A673 (cell line): ENCODE measurements around the gene HMGCS2. TPM values are rescaled to one million over a fixed set of nuclear protein-coding genes. Genes with fewer than 3 reads are reported as not detected.
"Not testable (repeated sequence)": the region's sequence is repeated elsewhere in the genome, so short reads cannot be mapped to it uniquely, and the experiment has no call there.

ENCODE experiments used
- BruUV-seq: library from RNA; stranded (reverse); fragments of 400-500 nt; replicated peaks from 2 replicates; lab custom pipeline; 2021; lab: Mats Ljungman, UMichigan
- CTCF ChIA-PET: fragments of 300-600 bp; sonication (Branson Sonifier 250); formaldehyde crosslinking; loops from one replicate; lab custom pipeline; 2022; ENCODE audit warnings: antibody characterized with exemption; lab: Charles Lee
- POLR2A ChIA-PET: fragments of 300-600 bp; sonication (Branson Sonifier 250); formaldehyde crosslinking; loops from one replicate; lab custom pipeline; 2022; ENCODE audit warnings: antibody characterized with exemption; ENCODE audit not compliant: low non-redundant PET; lab: Charles Lee
- DNase-seq: peaks from one replicate; pipeline ENCODE4 v3.0.0-alpha.2; 2015; ENCODE audit warnings: low spot score
- H3K27ac ChIP-seq: fragments of 200-600 bp; sonication (generic); 2 replicates; pipeline ENCODE4 v1.5.1; 2016; ENCODE audit warnings: mixed run types, low read depth, mild to moderate bottlenecking, mixed read lengths, antibody characterized with exemption, low read length; ENCODE audit not compliant: poor library complexity, severe bottlenecking
- H3K27me3 ChIP-seq: fragments of 200-600 bp; sonication (generic); replicated peaks from 2 replicates; pipeline ENCODE4 v1.6.1; 2017; ENCODE audit warnings: mixed run types, low read depth, mild to moderate bottlenecking, mixed read lengths, antibody characterized with exemption, low read length; ENCODE audit not compliant: insufficient read depth, poor library complexity
- H3K36me3 ChIP-seq: fragments of 200-600 bp; sonication (generic); 2 replicates; pipeline ENCODE4 v1.6.1; 2016; ENCODE audit warnings: mixed run types, mild to moderate bottlenecking, mixed read lengths, antibody characterized with exemption, low read length; ENCODE audit not compliant: insufficient read depth, poor library complexity, severe bottlenecking
- H3K4me1 ChIP-seq: fragments of 200-600 bp; sonication (generic); 2 replicates; pipeline ENCODE4 v1.6.1; 2017; ENCODE audit warnings: mixed run types, mild to moderate bottlenecking, mixed read lengths, antibody characterized with exemption, low read length; ENCODE audit not compliant: insufficient read depth, poor library complexity, severe bottlenecking
- H3K4me3 ChIP-seq: fragments of 200-600 bp; sonication (generic); 2 replicates; pipeline ENCODE4 v1.5.1; 2016; ENCODE audit warnings: low read depth, mixed run types, mild to moderate bottlenecking, mixed read lengths, low read length; ENCODE audit not compliant: poor library complexity, severe bottlenecking
- H3K9me3 ChIP-seq: fragments of 200-600 bp; sonication (generic); 2 replicates; pipeline ENCODE4 v1.6.1; 2016; ENCODE audit warnings: mixed run types, low read depth, mild to moderate bottlenecking, mixed read lengths, antibody characterized with exemption, low read length; ENCODE audit not compliant: poor library complexity, severe bottlenecking
- EZH2 ChIP-seq: fragments of 200-600 bp; sonication (generic); IDR thresholded peaks from 2 replicates; pipeline ENCODE4 v1.6.1; 2017; ENCODE audit warnings: borderline replicate concordance, low read depth, mild to moderate bottlenecking, mixed read lengths, antibody characterized with exemption, low read length; ENCODE audit not compliant: poor library complexity, severe bottlenecking
- intact Hi-C: fragments of 100-400 bp; cut with micrococcal nuclease; formaldehyde crosslinking; loops from one replicate; pipeline ENCODE4 v1.10.0; 2022; ENCODE audit not compliant: unreplicated experiment
- total RNA-seq: library from RNA; stranded (reverse); gene quantifications from 2 replicates; pipeline ENCODE4 v1.2.3, GENCODE V29; 2021
- TF ChIP-seq, protein P1 (sequence below): fragments of 300-800, 200-600 bp; sonication (generic); conservative IDR thresholded peaks from 2 replicates; pipeline ENCODE4 v1.5.1; 2017; ENCODE audit warnings: low read depth, mild to moderate bottlenecking, antibody characterized with exemption, low read length, moderate library complexity, mixed read lengths

HMGCS2 gene
- total RNA-seq, 1 experiment from 2014 or later = not detected

DNA sequence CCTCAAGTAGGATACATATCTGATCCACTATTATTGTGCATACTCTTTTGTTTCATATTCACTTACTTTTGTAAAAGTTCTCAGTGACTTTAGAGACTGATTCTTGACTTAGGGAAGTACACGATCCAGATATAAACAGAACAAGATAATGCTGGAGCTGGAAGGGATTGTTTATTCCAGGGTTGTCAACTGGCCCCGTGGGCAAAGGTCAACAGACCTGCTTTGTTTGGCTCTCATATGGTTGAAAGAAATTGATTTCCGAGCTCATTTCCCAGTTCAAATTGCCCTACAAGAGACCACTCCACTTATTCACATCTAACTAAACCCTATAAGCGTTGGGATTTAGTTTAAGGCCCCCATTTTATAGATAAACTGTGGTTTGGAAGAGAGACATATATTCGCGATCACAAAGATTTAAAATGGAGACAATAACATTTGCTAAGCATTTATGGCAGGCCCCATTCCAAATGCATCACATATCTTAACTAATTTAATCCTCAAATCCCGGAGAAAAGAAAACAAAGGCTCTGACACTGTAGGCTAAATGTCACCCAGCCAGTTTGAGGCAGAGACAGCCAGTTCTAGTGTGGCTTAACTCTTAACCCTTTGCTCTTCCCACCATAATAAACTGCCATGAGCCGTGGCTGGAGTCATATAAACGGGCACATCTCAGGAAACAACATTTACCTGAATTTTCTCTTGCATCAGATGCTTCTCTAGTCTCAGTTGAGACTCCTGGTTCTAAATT lies 21.9 kb upstream of the HMGCS2 start:
- TF ChIP-seq EZH2 = no peak
- TF ChIP-seq, protein P1, sequence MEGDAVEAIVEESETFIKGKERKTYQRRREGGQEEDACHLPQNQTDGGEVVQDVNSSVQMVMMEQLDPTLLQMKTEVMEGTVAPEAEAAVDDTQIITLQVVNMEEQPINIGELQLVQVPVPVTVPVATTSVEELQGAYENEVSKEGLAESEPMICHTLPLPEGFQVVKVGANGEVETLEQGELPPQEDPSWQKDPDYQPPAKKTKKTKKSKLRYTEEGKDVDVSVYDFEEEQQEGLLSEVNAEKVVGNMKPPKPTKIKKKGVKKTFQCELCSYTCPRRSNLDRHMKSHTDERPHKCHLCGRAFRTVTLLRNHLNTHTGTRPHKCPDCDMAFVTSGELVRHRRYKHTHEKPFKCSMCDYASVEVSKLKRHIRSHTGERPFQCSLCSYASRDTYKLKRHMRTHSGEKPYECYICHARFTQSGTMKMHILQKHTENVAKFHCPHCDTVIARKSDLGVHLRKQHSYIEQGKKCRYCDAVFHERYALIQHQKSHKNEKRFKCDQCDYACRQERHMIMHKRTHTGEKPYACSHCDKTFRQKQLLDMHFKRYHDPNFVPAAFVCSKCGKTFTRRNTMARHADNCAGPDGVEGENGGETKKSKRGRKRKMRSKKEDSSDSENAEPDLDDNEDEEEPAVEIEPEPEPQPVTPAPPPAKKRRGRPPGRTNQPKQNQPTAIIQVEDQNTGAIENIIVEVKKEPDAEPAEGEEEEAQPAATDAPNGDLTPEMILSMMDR = no peak
- Histone ChIP-seq H3K9me3 (no peaks in the 10 kb centered on the region), H3K27ac (no peak overlapping the region), H3K4me1 (no peaks in the 10 kb centered on the region), H3K36me3 (no peaks in the 10 kb centered on the region), H3K4me3 (no peak overlapping the region), H3K27me3 (peaks cover 4% of the 10 kb centered on the region)
- ChIA-PET POLR2A (no interaction called here), CTCF (no interaction called here)
- intact Hi-C loops = no loop called here
- no peak for DNase-seq
- BruUV-seq = no TSS peak

DNA sequence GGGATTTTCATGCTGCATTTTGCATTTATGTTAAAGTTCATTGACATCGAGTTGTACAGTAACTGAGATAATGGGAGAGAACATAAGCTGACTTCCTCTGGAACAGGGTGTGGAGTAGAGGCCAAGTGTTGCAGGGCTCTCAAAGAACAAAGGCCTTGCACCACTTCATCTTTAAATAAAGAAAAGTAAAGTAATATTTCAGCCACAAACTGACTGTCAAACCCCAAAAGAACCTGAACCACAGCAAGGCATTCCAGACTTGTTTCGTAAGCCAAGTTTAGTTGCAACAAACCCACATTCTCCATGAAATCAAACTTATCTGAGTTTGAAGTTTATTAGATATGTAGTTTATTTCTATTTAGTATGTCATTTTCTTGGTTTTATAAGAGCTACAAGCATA lies 19.1 kb upstream of the HMGCS2 start:
- intact Hi-C loops = loop anchor here (2.0 kb wide), 1 partner anchor 15 kb away; no protein-coding TSS in a partner anchor
- H3K4me1 ChIP-seq = no peaks in the 10 kb centered on the region

DNA sequence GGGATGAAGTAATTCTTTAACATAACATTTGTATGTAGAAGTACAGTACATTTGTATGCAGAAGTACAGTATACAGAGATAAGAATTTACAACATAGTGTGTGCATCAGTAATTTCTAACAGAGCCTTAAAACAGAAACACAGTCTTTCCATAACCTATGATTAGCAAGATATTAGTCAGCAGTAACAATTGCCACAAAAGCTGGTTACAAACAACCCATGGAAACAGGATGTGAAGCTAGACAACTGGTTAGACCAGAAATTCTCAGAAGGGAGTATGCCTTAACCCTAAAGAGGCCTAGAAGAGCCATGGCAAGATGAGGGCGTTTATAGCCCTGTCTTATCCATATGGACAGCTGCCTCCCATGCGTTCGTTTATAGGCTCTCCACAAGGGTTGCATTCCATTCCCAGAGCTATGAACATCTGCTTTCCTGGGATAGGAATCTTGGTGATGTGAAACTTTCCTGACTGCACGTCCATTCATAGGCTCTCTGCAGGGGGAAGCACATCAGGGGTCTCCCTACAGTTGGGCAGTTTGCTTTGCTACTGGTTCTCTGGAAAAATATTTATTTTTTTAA lies 17.9 kb upstream of the HMGCS2 start:
- DNase-seq, H3K27ac ChIP-seq, POLR2A ChIA-PET, H3K4me3 ChIP-seq, intact Hi-C loops, H3K36me3 ChIP-seq, CTCF ChIA-PET, H3K27me3 ChIP-seq, H3K4me1 ChIP-seq, BruUV-seq, H3K9me3 ChIP-seq: not testable (repeated sequence)

More for the DNA sequence above, 19.1 kb upstream of the HMGCS2 start:
- no TSS peak for BruUV-seq
- no peaks in the 10 kb centered on the region for H3K36me3 ChIP-seq
- ChIA-PET CTCF (interaction anchor here (0.6 kb wide), 1 partner anchor 151 kb away, joined by 3 read pairs; no protein-coding TSS in a partner anchor), POLR2A (no interaction called here)
- no peak overlapping the region for H3K4me3 ChIP-seq
- H3K27ac ChIP-seq = no peak overlapping the region
- no peaks in the 10 kb centered on the region for H3K9me3 ChIP-seq
- no peak for DNase-seq
- H3K27me3 ChIP-seq = peaks cover 4% of the 10 kb centered on the region
- TF ChIP-seq, protein P1 = no peak
- TF ChIP-seq EZH2 = no peak

DNA sequence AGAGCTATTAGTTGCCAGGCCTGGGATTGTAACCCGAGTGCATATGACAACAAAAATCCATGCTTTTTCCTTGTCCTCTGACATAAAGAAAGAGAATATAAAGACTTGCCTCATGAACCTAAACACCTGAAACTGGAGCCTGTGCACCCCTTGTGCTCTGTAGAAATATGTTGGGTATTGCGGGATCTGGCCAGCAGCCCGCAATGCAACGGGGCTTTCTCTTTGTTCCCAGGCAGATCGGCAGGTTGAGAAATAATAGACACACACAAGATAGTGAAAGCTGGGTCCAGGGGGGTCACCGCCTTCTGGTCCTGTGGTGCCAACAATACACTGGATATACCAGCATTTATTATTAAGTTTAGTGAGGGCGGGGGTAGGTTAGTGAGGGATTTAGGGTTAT lies 17.3 kb upstream of the HMGCS2 start:
- POLR2A ChIA-PET, H3K36me3 ChIP-seq, intact Hi-C loops, BruUV-seq, H3K27ac ChIP-seq, H3K9me3 ChIP-seq, H3K27me3 ChIP-seq, H3K4me1 ChIP-seq, DNase-seq, CTCF ChIA-PET, H3K4me3 ChIP-seq: not testable (repeated sequence)
